ENCODE results near the gene RAB22A. TPM values are rescaled to one million over a fixed set of nuclear protein-coding genes. Genes with fewer than 3 reads are reported as not detected.

Gene RAB22A
- total RNA-seq, 2 donors from 2014 or later = 7.5 to 9.3 TPM

DNA sequence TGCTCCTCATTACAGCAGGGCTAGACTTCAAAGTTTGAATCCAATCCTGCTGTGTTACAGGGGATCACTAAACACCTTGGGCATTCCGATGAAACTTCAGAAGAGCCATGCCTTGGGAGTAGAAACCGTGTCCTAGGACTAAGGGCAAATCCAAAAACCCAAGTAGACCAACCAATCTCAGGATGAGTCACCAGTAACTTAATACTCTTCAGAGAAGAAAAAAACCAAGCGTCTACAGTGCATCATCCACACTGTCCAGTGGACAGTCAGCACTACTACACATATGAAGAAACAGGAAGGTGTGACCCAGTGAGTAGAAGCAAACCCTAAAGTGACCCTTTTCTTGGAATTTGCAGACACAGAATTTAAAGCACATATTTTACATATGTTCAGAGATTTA, 40.1 kb downstream of the RAB22A start:
- no peak for DNase-seq (ENCODE audit: low spot score)
- peaks cover 32% of the 10 kb centered on the region for H3K36me3 ChIP-seq
- no peak overlapping the region for H3K27ac ChIP-seq
- H3K27me3 ChIP-seq = no peaks in the 10 kb centered on the region
- no peaks in the 10 kb centered on the region for H3K9me3 ChIP-seq
- H3K4me1 ChIP-seq = no peaks in the 10 kb centered on the region
- no peak overlapping the region for H3K4me3 ChIP-seq
- TF ChIP-seq, protein P1, sequence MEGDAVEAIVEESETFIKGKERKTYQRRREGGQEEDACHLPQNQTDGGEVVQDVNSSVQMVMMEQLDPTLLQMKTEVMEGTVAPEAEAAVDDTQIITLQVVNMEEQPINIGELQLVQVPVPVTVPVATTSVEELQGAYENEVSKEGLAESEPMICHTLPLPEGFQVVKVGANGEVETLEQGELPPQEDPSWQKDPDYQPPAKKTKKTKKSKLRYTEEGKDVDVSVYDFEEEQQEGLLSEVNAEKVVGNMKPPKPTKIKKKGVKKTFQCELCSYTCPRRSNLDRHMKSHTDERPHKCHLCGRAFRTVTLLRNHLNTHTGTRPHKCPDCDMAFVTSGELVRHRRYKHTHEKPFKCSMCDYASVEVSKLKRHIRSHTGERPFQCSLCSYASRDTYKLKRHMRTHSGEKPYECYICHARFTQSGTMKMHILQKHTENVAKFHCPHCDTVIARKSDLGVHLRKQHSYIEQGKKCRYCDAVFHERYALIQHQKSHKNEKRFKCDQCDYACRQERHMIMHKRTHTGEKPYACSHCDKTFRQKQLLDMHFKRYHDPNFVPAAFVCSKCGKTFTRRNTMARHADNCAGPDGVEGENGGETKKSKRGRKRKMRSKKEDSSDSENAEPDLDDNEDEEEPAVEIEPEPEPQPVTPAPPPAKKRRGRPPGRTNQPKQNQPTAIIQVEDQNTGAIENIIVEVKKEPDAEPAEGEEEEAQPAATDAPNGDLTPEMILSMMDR (IDR thresholded peaks at IDR 0.05) = no peak

DNA sequence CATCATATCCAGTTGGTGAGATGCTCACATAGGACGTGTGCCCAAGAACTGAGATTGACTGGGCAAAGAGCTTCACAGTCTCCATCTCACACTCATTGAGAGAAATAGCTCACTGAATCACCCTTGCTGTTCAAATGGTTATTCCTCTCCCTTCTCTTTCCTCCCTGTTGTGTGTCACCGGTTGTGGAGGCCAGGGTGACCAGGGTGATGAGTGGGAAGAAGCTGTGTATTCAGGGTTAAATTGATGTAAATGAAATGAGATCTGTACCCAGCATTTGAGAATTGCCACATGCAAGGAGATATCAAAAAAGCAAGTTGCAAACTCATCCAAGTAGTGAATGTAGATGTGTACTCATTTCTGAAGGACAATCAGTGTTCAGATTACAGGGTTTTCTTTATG, 43.0 kb downstream of the RAB22A start:
- TF ChIP-seq, protein P1 (IDR thresholded peaks at IDR 0.05) = no peak

DNA sequence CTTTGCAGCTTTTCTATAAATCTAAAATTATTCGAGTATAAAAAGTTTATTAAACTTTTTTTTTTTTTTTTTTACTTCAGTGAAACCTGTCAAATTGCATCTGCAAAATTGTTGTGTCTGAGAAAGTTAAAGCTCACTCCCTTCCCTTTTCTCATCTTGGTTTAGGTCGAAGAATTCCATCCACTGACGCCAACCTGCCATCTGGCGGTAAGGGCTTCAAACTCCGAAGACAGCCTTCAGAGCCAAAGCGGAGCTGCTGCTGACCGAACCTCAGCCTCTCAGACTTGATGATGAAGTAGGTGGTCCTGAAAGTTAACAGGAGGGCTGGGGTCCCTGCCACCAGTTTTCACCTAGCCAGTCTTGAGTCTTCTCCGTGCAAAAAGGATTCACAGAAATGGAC, 49.9 kb downstream of the RAB22A start:
- Histone ChIP-seq H3K36me3 (peaks cover 24% of the 10 kb centered on the region), H3K4me1 (peaks cover 0 to 13% of the 10 kb centered on the region in 2 donors), H3K27me3 (no peaks in the 10 kb centered on the region), H3K4me3 (no peak overlapping the region), H3K27ac (no peak overlapping the region), H3K9me3 (no peaks in the 10 kb centered on the region)
- no peak for DNase-seq (ENCODE audit: low spot score)
- TF ChIP-seq, protein P1 (IDR thresholded peaks at IDR 0.05) = no peak

More for the DNA sequence above, 43.0 kb downstream of the RAB22A start:
- no peak for DNase-seq (ENCODE audit: low spot score)
- Histone ChIP-seq H3K4me3 (no peak overlapping the region), H3K27ac (no peak overlapping the region), H3K9me3 (no peaks in the 10 kb centered on the region), H3K36me3 (peaks cover 29% of the 10 kb centered on the region), H3K27me3 (no peaks in the 10 kb centered on the region), H3K4me1 (no peaks in the 10 kb centered on the region)

DNA sequence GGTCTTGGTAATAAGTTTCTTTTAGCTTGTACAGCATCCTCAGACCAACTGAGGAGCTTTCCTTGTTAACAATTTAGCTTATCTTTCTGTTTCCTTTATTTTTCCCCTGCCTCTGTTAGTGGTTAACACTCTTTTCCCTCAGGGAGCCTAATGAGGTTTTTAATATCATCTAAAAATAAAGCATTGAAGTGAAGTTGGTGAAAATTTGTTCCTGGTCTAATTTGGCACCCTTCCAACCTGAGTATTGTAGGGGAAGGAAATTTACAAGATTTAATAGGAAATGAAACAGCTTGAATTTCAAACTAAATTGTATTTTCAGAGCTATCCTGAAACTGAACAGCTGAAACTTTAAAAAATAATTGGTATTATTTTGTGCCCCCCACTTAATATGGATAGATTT, 51.4 kb downstream of the RAB22A start:
- peaks cover 0 to 13% of the 10 kb centered on the region in 2 donors for H3K4me1 ChIP-seq
- no peak overlapping the region for H3K4me3 ChIP-seq
- peaks cover 12% of the 10 kb centered on the region for H3K36me3 ChIP-seq
- no peak overlapping the region for H3K27ac ChIP-seq
- DNase-seq (ENCODE audit: low spot score) = no peak
- H3K27me3 ChIP-seq = no peaks in the 10 kb centered on the region
- TF ChIP-seq, protein P1 (IDR thresholded peaks at IDR 0.05) = no peak
- H3K9me3 ChIP-seq = no peaks in the 10 kb centered on the region

DNA sequence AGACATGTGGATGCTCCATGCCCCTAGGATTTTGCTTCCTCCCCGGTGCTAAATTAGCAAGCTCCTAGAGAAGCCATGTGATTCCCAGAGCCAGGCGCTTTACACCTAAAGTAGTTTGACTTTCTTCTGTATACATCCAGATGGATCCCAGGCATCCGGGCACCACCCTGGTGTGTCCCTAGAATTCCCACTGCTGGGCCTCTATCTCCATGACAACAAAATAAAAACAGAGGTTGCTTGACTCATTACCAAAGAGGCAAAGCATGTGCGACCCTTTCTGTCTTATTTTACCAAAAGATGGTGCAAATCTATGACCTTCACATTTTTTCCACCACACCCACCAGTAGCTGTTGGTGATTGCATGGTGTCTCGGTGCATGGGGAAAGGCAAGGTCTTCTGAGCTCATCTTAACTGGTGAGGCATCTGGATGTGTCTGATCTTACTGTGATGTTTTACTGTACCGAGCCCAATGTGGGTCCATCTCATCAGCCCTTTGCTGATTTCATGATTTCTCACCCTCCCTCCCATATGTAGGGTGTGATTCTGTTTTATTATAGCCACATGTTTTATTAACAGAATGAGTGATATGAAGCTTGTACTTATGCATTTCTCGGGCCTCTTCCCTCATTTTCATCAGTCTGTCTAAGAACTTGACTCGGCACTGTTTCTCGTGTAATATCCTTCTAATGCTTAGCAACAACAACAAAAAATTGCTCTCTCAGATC, 52.1 kb downstream of the RAB22A start:
- Histone ChIP-seq H3K36me3 (peaks cover 12% of the 10 kb centered on the region), H3K4me1 (peaks cover 0 to 13% of the 10 kb centered on the region in 2 donors), H3K9me3 (no peaks in the 10 kb centered on the region), H3K27ac (no peak overlapping the region), H3K4me3 (no peak overlapping the region), H3K27me3 (no peaks in the 10 kb centered on the region)
- TF ChIP-seq, protein P1 (IDR thresholded peaks at IDR 0.05) = no peak
- peak; percentile 59 for DNase-seq (ENCODE audit: low spot score)

DNA sequence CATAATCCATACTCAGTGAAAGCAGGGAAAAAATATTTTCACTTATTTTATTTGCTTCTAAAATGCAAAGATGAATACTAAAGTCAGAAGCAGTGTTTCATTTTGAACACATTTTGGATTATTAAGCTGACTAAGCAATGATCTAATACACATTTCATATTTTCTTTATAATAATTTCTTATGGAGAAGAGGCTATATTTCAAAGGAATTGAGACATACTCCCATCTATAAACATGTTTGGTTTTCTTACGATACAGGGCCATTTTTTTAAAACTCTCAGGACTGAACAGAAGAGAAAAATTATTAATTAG, 52.6 kb downstream of the RAB22A start:
- Histone ChIP-seq H3K27ac (no peak overlapping the region), H3K4me1 (peaks cover 0 to 13% of the 10 kb centered on the region in 2 donors), H3K36me3 (peaks cover 12% of the 10 kb centered on the region), H3K27me3 (no peaks in the 10 kb centered on the region), H3K9me3 (no peaks in the 10 kb centered on the region), H3K4me3 (no peak overlapping the region)
- no peak for DNase-seq (ENCODE audit: low spot score)
- TF ChIP-seq, protein P1 (IDR thresholded peaks at IDR 0.05) = no peak
